Thymus (tissue), 11 donors: Measurements from ENCODE around the gene P2RY14. TPM values are rescaled to one million over a fixed set of nuclear protein-coding genes. Genes with fewer than 3 reads are reported as not detected.

ENCODE experiments used
- DNase-seq, 9 donors: peaks; one replicate each; pipeline ENCODE4 v3.0.0-alpha.2; 2013; ENCODE audit warnings: low spot score in 9 of 9, low read depth in 6 of 9, missing footprints in 1 of 9
- H3K27ac ChIP-seq, 2 donors: one replicate each; pipeline ENCODE4 v1.5.1; 2013; ENCODE audit warnings: control low read depth in 1 of 2, low read depth in 1 of 2, low read length in 1 of 2, mild to moderate bottlenecking in 1 of 2, moderate library complexity in 1 of 2
- H3K27me3 ChIP-seq, 2 donors: one replicate each; pipeline ENCODE4 v1.5.1; 2013; ENCODE audit warnings: low read length in 1 of 2; ENCODE audit not compliant: control insufficient read depth in 2 of 2, insufficient read depth in 1 of 2
- H3K36me3 ChIP-seq, 2 donors: one replicate each; pipeline ENCODE4 v1.5.1; 2013; ENCODE audit warnings: low read length in 1 of 2, mild to moderate bottlenecking in 1 of 2, moderate library complexity in 1 of 2; ENCODE audit not compliant: control insufficient read depth in 2 of 2, insufficient read depth in 2 of 2
- H3K4me1 ChIP-seq, 2 donors: one replicate each; pipeline ENCODE4 v1.5.1; 2013; ENCODE audit warnings: low read length in 2 of 2; ENCODE audit not compliant: control insufficient read depth in 2 of 2, insufficient read depth in 2 of 2
- H3K4me3 ChIP-seq, 2 donors: one replicate each; pipeline ENCODE4 v1.5.1; 2013; ENCODE audit warnings: low read length in 2 of 2, control low read depth in 1 of 2, mild to moderate bottlenecking in 1 of 2
- H3K9me3 ChIP-seq, 2 donors: one replicate each; pipeline ENCODE4 v1.5.1; 2013; ENCODE audit warnings: low read length in 1 of 2, mild to moderate bottlenecking in 1 of 2; ENCODE audit not compliant: control insufficient read depth in 2 of 2, insufficient read depth in 1 of 2
- WGBS: extraction: QIAGEN DNeasy Blood & Tissue Kit; methylation state at CpG from one replicate; pipeline ENCODE4 v1.1.7; 2013; 5-methylcytosine and 5-hydroxymethylcytosine counted together
- polyA plus RNA-seq: library from polyadenylated mRNA; stranded (reverse); fragments of 200-250 nt; gene quantifications from one replicate; pipeline ENCODE4 v1.2.3, GENCODE V29; 2013
- total RNA-seq: library from RNA; stranded (reverse); fragments of 120-200 nt; gene quantifications from one replicate; pipeline ENCODE4 v1.2.4, GENCODE V29; 2013
- donor health status: healthy.

P2RY14 gene
- total and polyA plus RNA-seq, 2 donors, result 2.1 to 8.2 TPM

DNA sequence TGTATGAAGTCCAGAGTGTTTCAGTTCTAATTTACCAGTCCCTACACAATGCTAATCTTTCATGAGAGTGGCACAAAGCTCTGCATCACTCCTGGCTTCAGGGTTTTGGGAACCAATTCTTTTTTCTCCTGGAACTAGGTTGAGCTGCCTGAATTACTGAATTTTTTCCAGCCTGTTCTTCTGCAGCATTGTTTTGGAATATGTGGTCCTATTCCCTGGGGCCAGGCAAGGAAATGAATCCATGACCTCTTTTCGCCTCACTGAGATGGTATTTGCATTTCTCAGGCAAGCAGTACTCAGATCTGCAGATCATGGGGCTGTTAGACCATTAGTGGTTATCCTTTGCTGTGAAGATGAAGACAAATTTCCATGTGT is 49.7 kb downstream of the P2RY14 start:
- Histone ChIP-seq H3K27me3 (no peaks in the 10 kb centered on the region), H3K27ac (no peak overlapping the region), H3K36me3 (no peaks in the 10 kb centered on the region), H3K9me3 (no peaks in the 10 kb centered on the region), H3K4me3 (no peak overlapping the region), H3K4me1 (peaks cover 0 to 31% of the 10 kb centered on the region in 2 donors)
- 96% methylated on average over 1 of the region's 1 CpG for WGBS
- DNase-seq, result no peak

DNA sequence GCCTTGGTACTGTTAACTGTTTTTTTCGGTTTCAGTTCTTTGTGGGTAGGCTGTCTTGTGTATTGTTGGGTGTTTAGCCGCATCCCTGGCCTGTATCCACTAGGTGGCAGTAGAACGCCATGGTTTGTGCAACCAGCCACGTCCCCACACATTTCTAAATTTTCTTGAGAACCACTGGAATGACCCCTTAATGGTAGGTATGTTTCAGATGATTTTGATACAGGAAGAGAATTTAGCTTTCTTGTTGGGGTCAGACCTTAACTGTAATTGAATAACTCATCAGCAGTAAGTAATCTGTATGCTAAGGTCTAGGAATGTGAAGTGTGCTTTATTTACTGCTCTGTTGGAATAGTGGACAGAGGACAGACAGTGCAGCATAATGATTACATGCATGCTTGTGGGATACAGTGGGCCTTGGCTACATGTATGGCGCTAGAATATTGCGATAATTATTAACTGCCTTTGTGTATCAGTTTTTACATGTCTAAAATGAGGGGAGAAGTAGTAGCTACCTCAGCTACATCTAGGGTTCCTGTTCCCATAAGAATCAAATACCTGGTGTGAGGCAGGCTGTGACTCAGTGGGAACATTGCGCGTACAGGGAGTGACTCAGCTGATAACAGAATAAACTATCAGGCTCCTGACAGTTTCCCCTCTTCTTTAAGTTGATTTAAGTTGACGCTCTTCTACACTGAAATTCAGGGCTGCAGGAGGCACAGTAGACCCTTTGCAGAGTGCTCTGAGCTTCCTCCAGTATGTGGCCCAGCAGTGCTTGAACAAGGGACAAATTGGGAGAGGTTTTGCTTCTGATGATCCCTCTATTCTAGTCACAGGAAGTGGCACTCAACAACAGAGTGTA is 50.3 kb downstream of the P2RY14 start:
- Histone ChIP-seq H3K4me1 (peaks cover 0 to 31% of the 10 kb centered on the region in 2 donors), H3K4me3 (no peak overlapping the region), H3K9me3 (no peaks in the 10 kb centered on the region), H3K36me3 (no peaks in the 10 kb centered on the region), H3K27ac (no peak overlapping the region), H3K27me3 (no peaks in the 10 kb centered on the region)
- DNase-seq, result peak; percentile 53 to 90 (median 81)
- 50% methylated on average over 9 of the region's 9 CpGs for WGBS

DNA sequence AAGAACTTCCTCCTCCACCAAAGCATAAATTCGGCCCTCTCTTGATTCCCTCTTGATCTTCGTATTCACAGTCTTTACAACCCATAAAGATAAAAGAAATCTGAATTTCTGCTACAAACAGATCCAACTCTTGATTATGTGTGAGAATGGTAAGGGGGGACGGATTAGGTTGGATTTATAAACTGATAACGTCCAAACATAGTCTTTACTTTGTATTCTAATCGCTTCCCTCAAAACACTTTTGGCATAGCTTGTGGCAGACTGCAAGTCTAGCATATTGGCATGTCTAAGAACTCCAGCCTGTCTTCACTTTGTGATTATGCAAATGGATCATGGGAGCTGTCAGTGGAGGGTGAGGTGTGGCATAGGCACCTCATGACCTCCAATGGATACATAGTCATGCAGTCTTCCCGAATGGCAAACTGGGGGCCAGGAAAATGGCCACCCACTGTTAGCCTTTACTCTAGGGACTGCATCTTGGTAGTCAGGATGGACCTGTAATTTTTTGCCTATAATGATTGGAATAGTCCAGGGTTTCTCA is 51.0 kb downstream of the P2RY14 start:
- H3K27me3 ChIP-seq, result no peaks in the 10 kb centered on the region
- H3K4me1 ChIP-seq, result peaks cover 0 to 31% of the 10 kb centered on the region in 2 donors
- H3K9me3 ChIP-seq, result no peaks in the 10 kb centered on the region
- no peak for DNase-seq
- no peak overlapping the region for H3K4me3 ChIP-seq
- no peaks in the 10 kb centered on the region for H3K36me3 ChIP-seq
- no peak overlapping the region for H3K27ac ChIP-seq
- WGBS, result 87% methylated on average over 6 of the region's 6 CpGs

DNA sequence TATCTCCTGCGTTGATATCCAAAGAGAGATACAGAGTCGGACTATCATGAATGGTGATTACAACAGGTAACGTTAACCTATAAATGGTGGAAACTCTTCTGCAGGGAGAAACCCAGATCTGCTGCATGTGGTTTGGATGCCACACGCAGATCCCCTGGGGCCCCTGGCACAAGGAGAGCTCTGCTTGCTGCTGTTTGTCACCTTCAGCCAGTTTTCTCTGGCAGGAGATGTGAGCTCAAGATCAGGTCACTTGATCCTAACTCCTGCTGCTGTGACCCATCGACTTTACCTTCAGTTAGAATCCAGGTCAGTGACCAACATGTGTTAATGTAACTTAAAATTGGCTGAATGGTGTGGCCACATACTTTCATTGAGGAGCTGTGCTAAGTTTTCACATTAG is 51.5 kb downstream of the P2RY14 start:
- no peak for DNase-seq
- Histone ChIP-seq H3K4me1 (peaks cover 0 to 31% of the 10 kb centered on the region in 2 donors), H3K27me3 (no peaks in the 10 kb centered on the region), H3K36me3 (no peaks in the 10 kb centered on the region), H3K9me3 (peaks cover 0 to 2% of the 10 kb centered on the region in 2 donors), H3K4me3 (no peak overlapping the region), H3K27ac (no peak overlapping the region)
- 95% methylated on average over 5 of the region's 5 CpGs for WGBS

DNA sequence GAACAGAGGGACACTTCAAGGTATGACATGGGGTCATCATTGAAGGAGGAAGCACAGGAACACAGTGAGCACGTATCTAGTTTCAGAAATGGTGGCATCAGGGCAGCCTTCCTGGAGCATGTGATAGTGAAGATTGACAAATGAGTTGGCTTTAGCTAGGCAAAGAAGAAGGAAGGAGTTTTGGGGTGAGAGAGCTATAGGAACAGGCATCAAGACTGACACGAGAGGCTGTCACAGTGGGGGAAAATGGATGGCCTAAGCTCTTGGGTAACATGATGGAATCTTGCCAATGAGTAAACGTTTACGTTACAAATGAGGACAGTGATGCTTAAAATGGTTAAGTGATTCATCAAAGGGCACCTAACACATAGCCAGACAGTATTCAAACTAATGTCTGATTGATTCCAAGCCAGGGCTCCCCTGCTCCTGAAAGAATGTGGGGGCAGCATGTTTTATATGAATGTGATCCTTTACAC is 52.2 kb downstream of the P2RY14 start:
- WGBS, result 90% methylated on average over 4 of the region's 4 CpGs
- H3K4me3 ChIP-seq, result no peak overlapping the region
- no peaks in the 10 kb centered on the region for H3K27me3 ChIP-seq
- no peaks in the 10 kb centered on the region for H3K36me3 ChIP-seq
- DNase-seq, result no peak
- peaks cover 0 to 31% of the 10 kb centered on the region in 2 donors for H3K4me1 ChIP-seq
- H3K9me3 ChIP-seq, result peaks cover 0 to 9% of the 10 kb centered on the region in 2 donors
- H3K27ac ChIP-seq, result no peak overlapping the region

DNA sequence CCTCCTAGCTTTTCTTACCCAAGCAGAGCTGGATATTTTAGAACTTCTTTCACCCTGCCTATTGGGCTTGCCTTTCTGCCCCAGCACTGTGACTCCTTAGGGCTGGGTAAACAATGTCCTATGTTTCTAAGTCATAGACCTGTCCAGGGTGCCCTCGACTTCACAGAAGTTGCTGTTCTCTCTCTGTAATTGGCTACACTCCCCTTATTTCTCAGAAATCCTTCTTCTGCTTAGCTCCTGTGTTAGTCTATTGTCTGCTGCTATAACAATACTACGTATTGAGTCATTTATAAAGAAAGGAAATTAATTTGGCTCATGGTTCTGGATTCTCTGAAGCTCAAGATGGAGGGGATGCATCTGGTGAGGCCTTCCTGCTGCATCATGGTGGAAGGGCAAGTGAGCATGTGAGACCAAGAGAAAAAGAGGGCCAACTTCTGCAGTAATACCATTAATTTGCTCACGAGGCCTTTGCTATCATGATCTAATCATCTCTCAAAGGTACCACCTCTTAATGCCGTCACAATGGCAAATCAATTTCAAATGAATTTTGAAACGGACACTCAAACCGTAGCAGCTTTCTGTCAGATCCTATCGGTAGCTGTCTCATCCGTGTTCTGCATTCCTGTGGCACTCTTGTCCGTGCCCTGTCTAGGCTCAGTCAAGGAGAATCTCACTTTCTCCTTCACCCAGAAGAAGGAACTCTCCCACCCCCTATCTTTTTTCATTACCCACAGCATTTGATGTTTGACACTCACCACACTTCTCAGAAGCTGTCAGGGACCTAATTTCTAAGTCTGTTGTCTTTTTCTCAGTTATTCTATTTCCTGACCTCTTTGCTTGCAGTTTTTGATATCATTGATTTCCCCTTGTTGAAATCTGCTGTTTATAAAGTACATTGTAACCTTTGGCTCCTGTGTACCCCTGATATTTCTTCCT is 53.0 kb downstream of the P2RY14 start:
- WGBS, result 92% methylated on average over 9 of the region's 9 CpGs
- Histone ChIP-seq H3K36me3 (no peaks in the 10 kb centered on the region), H3K27ac (no peak overlapping the region), H3K4me3 (no peak overlapping the region), H3K9me3 (peaks cover 0 to 9% of the 10 kb centered on the region in 2 donors), H3K4me1 (peaks cover 0 to 28% of the 10 kb centered on the region in 2 donors), H3K27me3 (no peaks in the 10 kb centered on the region)
- DNase-seq, result no peak

DNA sequence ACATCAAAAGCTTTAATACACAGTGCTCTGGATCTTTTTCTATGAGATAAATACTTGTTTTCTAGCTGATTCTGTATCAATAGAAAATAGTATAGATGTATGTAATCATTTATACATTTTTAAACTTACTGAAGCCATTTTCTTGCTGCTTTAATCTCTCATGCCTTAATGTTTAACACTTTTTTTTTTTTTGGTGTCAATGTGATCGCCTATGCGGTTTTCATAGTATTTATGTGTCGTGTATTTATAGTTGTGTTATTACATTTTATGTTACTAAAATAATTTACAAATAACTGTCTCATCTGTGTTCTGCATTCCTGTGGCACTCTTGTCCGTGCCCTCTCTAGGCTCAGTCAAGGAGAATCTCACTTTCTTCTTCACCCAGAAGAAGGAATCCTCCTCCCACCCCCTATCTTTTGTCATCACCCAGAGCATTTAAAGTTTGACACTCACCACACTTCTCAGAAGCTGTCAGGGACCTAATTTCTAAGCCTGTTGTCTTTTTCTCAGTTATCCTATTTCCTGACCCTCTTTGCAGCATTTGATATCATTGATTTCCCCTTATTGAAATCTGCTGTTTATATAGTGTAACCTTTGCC is 54.0 kb downstream of the P2RY14 start:
- Histone ChIP-seq H3K27me3 (no peaks in the 10 kb centered on the region), H3K27ac (no peak overlapping the region), H3K36me3 (no peaks in the 10 kb centered on the region), H3K4me1 (peaks cover 0 to 28% of the 10 kb centered on the region in 2 donors), H3K9me3 (peaks cover 0 to 9% of the 10 kb centered on the region in 2 donors), H3K4me3 (no peak overlapping the region)
- DNase-seq, result no peak
- WGBS, result 98% methylated on average over 4 of the region's 4 CpGs

DNA sequence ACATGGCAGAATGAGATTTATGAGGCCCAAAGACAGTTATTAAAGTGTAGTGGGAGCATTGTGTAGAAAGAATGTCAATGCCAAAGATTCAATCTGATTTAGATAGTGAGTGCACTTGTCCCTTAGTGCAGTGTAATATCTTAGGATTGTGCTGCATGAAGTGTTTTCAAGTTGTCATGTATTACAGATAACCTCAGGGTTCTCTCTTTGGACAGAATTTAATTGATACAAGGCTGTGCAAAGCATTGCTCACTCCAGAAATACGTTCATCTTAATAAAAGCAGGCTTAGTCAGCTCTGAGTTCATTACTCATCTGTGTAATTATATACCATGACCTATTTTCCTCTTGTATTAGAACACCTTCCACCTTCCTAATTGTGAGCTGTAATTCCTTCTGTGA is 59.3 kb downstream of the P2RY14 start:
- DNase-seq, result no peak
- no peak overlapping the region for H3K27ac ChIP-seq
- no peaks in the 10 kb centered on the region for H3K27me3 ChIP-seq
- no peak overlapping the region for H3K4me3 ChIP-seq
- no peaks in the 10 kb centered on the region for H3K4me1 ChIP-seq
- no peaks in the 10 kb centered on the region for H3K36me3 ChIP-seq
- H3K9me3 ChIP-seq, result peaks cover 0 to 9% of the 10 kb centered on the region in 2 donors
- whole genome bisulfite sequencing, result 81% methylated on average over 1 of the region's 1 CpG
